ENCODE measurements around the gene FCHO2.

The FCHO2 gene

GRCh38 chr5:72988769-72989168 is 32.9 kb downstream of the FCHO2 start:
- DNase-seq (ENCODE audit: extremely low read depth, low read depth), result no peak
- TF ChIP-seq CTCF (IDR thresholded peaks at IDR 0.05; ENCODE audit: low read depth, low read length, missing control alignments), result no peak
- H3K4me3 ChIP-seq (replicated peaks; ENCODE audit: low read depth, low read length), result no peak overlapping the region

- no peak for TF ChIP-seq CTCF (IDR thresholded peaks at IDR 0.05; ENCODE audit: low read depth, low read length, missing control alignments)
- H3K4me3 ChIP-seq (replicated peaks; ENCODE audit: low read depth, low read length), result no peak overlapping the region
- no peak for DNase-seq (ENCODE audit: extremely low read depth, low read depth)
Observed at GRCh38 chr5:72991394-72991793, 35.6 kb downstream of the FCHO2 start.

GRCh38 chr5:72994578-72994977 is 38.7 kb downstream of the FCHO2 start:
- DNase-seq (ENCODE audit: extremely low read depth, low read depth), result no peak

GRCh38 chr5:72996632-72997031 is 40.8 kb downstream of the FCHO2 start:
- no peak for DNase-seq (ENCODE audit: extremely low read depth, low read depth)
- TF ChIP-seq CTCF (IDR thresholded peaks at IDR 0.05; ENCODE audit: low read depth, low read length, missing control alignments), result no peak
- no peak overlapping the region for H3K4me3 ChIP-seq (replicated peaks; ENCODE audit: low read depth, low read length)

More at GRCh38 chr5:72994578-72994977, 38.7 kb downstream of the FCHO2 start:
- no peak overlapping the region for H3K4me3 ChIP-seq (replicated peaks; ENCODE audit: low read depth, low read length)
- TF ChIP-seq CTCF (IDR thresholded peaks at IDR 0.05; ENCODE audit: low read depth, low read length, missing control alignments), result no peak

DNA sequence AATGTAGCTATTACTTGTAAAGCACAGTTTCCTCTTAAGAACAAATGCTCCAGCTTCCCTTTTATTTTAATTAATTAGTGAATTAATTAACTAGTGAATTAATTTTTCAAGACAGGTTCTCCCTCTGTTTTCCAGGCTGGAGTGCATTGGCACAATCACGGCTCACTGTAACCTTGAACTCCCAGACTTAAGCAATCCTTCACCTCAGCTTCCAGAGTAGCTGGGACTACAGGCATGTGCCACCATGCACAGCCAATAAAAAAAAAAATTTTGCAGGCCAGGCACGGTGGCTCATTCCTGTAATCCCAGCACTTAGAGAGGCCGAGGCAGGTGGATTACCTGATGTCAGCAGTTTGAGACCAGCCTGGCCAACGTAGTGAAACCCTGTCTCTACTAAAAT is 44.1 kb downstream of the FCHO2 start:
- TF ChIP-seq CTCF (IDR thresholded peaks at IDR 0.05; ENCODE audit: low read depth, low read length, missing control alignments), result no peak
- no peak for DNase-seq (ENCODE audit: extremely low read depth, low read depth)
- no peak overlapping the region for H3K4me3 ChIP-seq (replicated peaks; ENCODE audit: low read depth, low read length)

DNA sequence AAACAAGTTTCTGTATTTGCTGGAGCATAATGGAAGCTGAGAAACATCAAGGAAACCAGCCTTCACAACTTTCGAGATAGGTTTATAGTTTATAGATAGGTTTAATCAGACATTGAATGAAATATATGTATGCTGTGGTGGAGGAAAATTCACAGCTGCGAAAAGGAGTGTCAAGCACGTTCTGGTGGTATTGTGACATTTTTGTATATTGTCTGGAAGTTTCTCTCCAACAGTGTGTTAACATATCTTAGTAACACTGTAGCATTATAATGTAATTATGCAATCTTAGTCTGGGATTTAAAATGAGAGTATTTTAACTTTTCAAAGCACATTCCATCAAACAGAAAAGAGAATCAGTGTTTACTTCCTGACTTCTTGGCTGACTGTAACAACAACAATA is 50.0 kb downstream of the FCHO2 start:
- TF ChIP-seq CTCF (IDR thresholded peaks at IDR 0.05; ENCODE audit: low read depth, low read length, missing control alignments), result no peak
- no peak overlapping the region for H3K4me3 ChIP-seq (replicated peaks; ENCODE audit: low read depth, low read length)
- no peak for DNase-seq (ENCODE audit: extremely low read depth, low read depth)

GRCh38 chr5:73007051-73007450 is 51.2 kb downstream of the FCHO2 start:
- TF ChIP-seq CTCF (IDR thresholded peaks at IDR 0.05; ENCODE audit: low read depth, low read length, missing control alignments), result no peak
- no peak for DNase-seq (ENCODE audit: extremely low read depth, low read depth)
- no peak overlapping the region for H3K4me3 ChIP-seq (replicated peaks; ENCODE audit: low read depth, low read length)

All from HFF-Myc (cell line).